H1 (cell line): Measurements from ENCODE around the gene MAN2A1. TPM values are rescaled to one million over a fixed set of nuclear protein-coding genes. Genes with fewer than 3 reads are reported as not detected.

Experiments
- CTCF ChIA-PET: fragments of 300-600 bp; sonication (Branson Sonifier 250); formaldehyde crosslinking; loops from one replicate; lab custom pipeline; 2021; ENCODE audit not compliant: partially characterized antibody; lab: Charles Lee
- POLR2A ChIA-PET: fragments of 300-600 bp; sonication (Branson Sonifier 250); formaldehyde crosslinking; loops from one replicate; lab custom pipeline; 2021; ENCODE audit warnings: inconsistent platforms; ENCODE audit not compliant: partially characterized antibody; lab: Charles Lee
- DNase-seq, 2 experiments: peaks; one replicate each; pipeline versions ENCODE4 v3.0.0 to v3.0.0-alpha.2; 2010 to 2022; ENCODE audit warnings: low spot score in 2 of 2, low read depth in 1 of 2, mixed read lengths in 1 of 2
- FAIRE-seq: peaks from 2 replicates; lab custom pipeline; 2011; peaks lifted over from hg19 to GRCh38; lab: Jason Lieb, UNC
- H2AFZ ChIP-seq: 2 replicates; pipeline ENCODE4 v1.8.1; 2012; ENCODE audit warnings: low read length, inconsistent platforms
- H2AK5ac ChIP-seq: 2 replicates; pipeline ENCODE4 v1.6.1; 2013; ENCODE audit warnings: low read depth, low read length
- H2BK120ac ChIP-seq: replicated peaks from 2 replicates; pipeline ENCODE3; 2013; ENCODE audit warnings: low read depth, low read length, inconsistent platforms
- H2BK12ac ChIP-seq: 2 replicates; pipeline ENCODE4 v1.6.1; 2013; ENCODE audit warnings: low read depth, low read length
- H2BK15ac ChIP-seq: 2 replicates; pipeline ENCODE4 v1.6.1; 2013; ENCODE audit warnings: low read length
- H2BK20ac ChIP-seq: 2 replicates; pipeline ENCODE4 v1.6.1; 2013; ENCODE audit warnings: low read length
- H2BK5ac ChIP-seq: 2 replicates; pipeline ENCODE4 v1.6.1; 2013; ENCODE audit warnings: low read depth, low read length
- H3K14ac ChIP-seq: 2 replicates; pipeline ENCODE4 v1.6.1; 2013; ENCODE audit warnings: inconsistent platforms; ENCODE audit not compliant: insufficient read length
- H3K18ac ChIP-seq: 2 replicates; pipeline ENCODE4 v1.6.1; 2013; ENCODE audit warnings: low read length; ENCODE audit errors: extremely low read depth
- H3K23ac ChIP-seq: 2 replicates; pipeline ENCODE4 v1.6.1; 2013; ENCODE audit warnings: inconsistent platforms; ENCODE audit not compliant: insufficient read length
- H3K23me2 ChIP-seq: 2 replicates; pipeline ENCODE4 v1.6.1; 2013; ENCODE audit warnings: low read depth, low read length
- H3K27ac ChIP-seq: 2 replicates; pipeline ENCODE4 v1.6.1; 2011; ENCODE audit warnings: low read depth, low read length, inconsistent platforms
- H3K27me3 ChIP-seq, 4 experiments: replicated peaks in 1 of 4; 1 replicate in 1 of 4; 2 replicates in 3 of 4; pipeline versions ENCODE4 v1.6.1 to v1.8.1; 2011 to 2013; ENCODE audit warnings: low read length in 3 of 4, mild to moderate bottlenecking in 3 of 4, inconsistent platforms in 2 of 4, mixed read lengths in 2 of 4, moderate library complexity in 1 of 4; ENCODE audit not compliant: control insufficient read depth in 3 of 4, insufficient read depth in 3 of 4; ENCODE audit errors: extremely low read depth in 1 of 4
- H3K36me3 ChIP-seq, 4 experiments: 2 replicates each; pipeline versions ENCODE4 v1.6.1 to v1.8.1; 2011 to 2013; ENCODE audit warnings: mild to moderate bottlenecking in 4 of 4, low read length in 3 of 4, moderate library complexity in 2 of 4, control low read depth in 1 of 4, inconsistent platforms in 1 of 4; ENCODE audit not compliant: insufficient read depth in 4 of 4, control insufficient read depth in 2 of 4
- H3K4ac ChIP-seq: replicated peaks from 2 replicates; pipeline ENCODE3; 2013; ENCODE audit warnings: low read length, low read depth, mixed read lengths, inconsistent platforms; ENCODE audit not compliant: insufficient read length
- H3K4me1 ChIP-seq, 4 experiments: replicated peaks in 1 of 4; 1 replicate in 1 of 4; 2 replicates in 3 of 4; pipeline versions ENCODE4 v1.6.1 to v1.8.1; 2011 to 2013; ENCODE audit warnings: low read length in 3 of 4, inconsistent platforms in 2 of 4, mixed read lengths in 1 of 4; ENCODE audit not compliant: insufficient read depth in 4 of 4, control insufficient read depth in 3 of 4
- H3K4me2 ChIP-seq, 2 experiments: 2 replicates each; pipeline versions ENCODE4 v1.6.1 to v1.8.1; 2011 to 2013; ENCODE audit warnings: low read depth in 2 of 2, low read length in 2 of 2, control low read depth in 1 of 2, inconsistent platforms in 1 of 2, mild to moderate bottlenecking in 1 of 2; ENCODE audit not compliant: insufficient read depth in 1 of 2
- H3K4me3 ChIP-seq, 4 experiments: fragments of 200-600, 300-600 bp in 1 of 4; sonication (generic), shearing (Covaris generic), sonication (Bioruptor Twin) in 1 of 4; 2 replicates each; pipeline versions ENCODE4 v1.5.1 to v1.8.1; 2011 to 2016; ENCODE audit warnings: low read length in 4 of 4, low read depth in 3 of 4, control low read depth in 2 of 4, inconsistent platforms in 2 of 4, mild to moderate bottlenecking in 2 of 4, mixed read lengths in 1 of 4, moderate library complexity in 1 of 4; ENCODE audit not compliant: insufficient read depth in 2 of 4; ENCODE audit errors: extremely low read depth in 1 of 4
- H3K56ac ChIP-seq: replicated peaks from 2 replicates; pipeline ENCODE3; 2013; ENCODE audit warnings: low read depth, mild to moderate bottlenecking, mixed read lengths, low read length, inconsistent platforms; ENCODE audit not compliant: insufficient read length
- H3K79me1 ChIP-seq: 2 replicates; pipeline ENCODE4 v1.6.1; 2013; ENCODE audit warnings: low read depth, low read length, control low read depth
- H3K79me2 ChIP-seq, 2 experiments: 2 replicates each; pipeline versions ENCODE4 v1.6.1 to v1.8.1; 2012 to 2013; ENCODE audit warnings: low read length in 2 of 2, mild to moderate bottlenecking in 2 of 2, inconsistent platforms in 1 of 2; ENCODE audit not compliant: insufficient read depth in 2 of 2, control insufficient read depth in 1 of 2
- H3K9ac ChIP-seq, 4 experiments: replicated peaks in 1 of 4; 1 replicate in 1 of 4; 2 replicates in 3 of 4; pipeline versions ENCODE4 v1.6.1 to v1.8.1; 2011 to 2013; ENCODE audit warnings: low read depth in 3 of 4, low read length in 3 of 4, control low read depth in 2 of 4, mild to moderate bottlenecking in 2 of 4, moderate library complexity in 2 of 4, inconsistent platforms in 1 of 4; ENCODE audit errors: extremely low read depth in 1 of 4
- H3K9me3 ChIP-seq, 2 experiments: 2 replicates each; pipeline versions ENCODE4 v1.6.1 to v1.8.1; 2012 to 2013; ENCODE audit warnings: mild to moderate bottlenecking in 2 of 2, moderate library complexity in 2 of 2, control low read depth in 1 of 2, inconsistent platforms in 1 of 2, low read depth in 1 of 2, low read length in 1 of 2, mixed read lengths in 1 of 2; ENCODE audit not compliant: insufficient read depth in 2 of 2
- H4K20me1 ChIP-seq, 2 experiments: replicated peaks in 1 of 2; 2 replicates each; pipeline versions ENCODE3 to v1.8.1; 2011 to 2013; ENCODE audit warnings: inconsistent platforms in 2 of 2, low read length in 2 of 2, mild to moderate bottlenecking in 1 of 2; ENCODE audit not compliant: insufficient read depth in 2 of 2, control insufficient read depth in 1 of 2
- H4K5ac ChIP-seq: 2 replicates; pipeline ENCODE4 v1.6.1; 2013; ENCODE audit warnings: low read length, low read depth, mixed read lengths, inconsistent platforms; ENCODE audit not compliant: insufficient read length
- H4K8ac ChIP-seq: 2 replicates; pipeline ENCODE4 v1.8.0; 2013; ENCODE audit warnings: mild to moderate bottlenecking, moderate library complexity, low read length, inconsistent platforms; ENCODE audit not compliant: insufficient read depth; ENCODE audit errors: extremely low read depth
- H4K91ac ChIP-seq: replicated peaks from 2 replicates; pipeline ENCODE3; 2013; ENCODE audit warnings: low read length, mixed read lengths, inconsistent platforms; ENCODE audit not compliant: insufficient read length
- CBX5 ChIP-seq: fragments of 300-800, 300-1000 bp; sonication (generic); IDR thresholded peaks from 2 replicates; pipeline ENCODE4 v1.7.1; 2016; ENCODE audit warnings: antibody characterized with exemption, low read length, low read depth
- EGR1 ChIP-seq: IDR thresholded peaks from 2 replicates; pipeline ENCODE4 v1.6.1; 2011; ENCODE audit warnings: low read depth, low read length, borderline replicate concordance
- TBP ChIP-seq: IDR thresholded peaks from 2 replicates; pipeline ENCODE4 v1.6.1; 2011; ENCODE audit warnings: low read depth, low read length, improper control_type of control experiment
- polyA plus RNA-seq, 7 experiments: library from polyadenylated mRNA; depleted of rRNA in 3 of 7; stranded (reverse) in 5 of 7; unstranded in 2 of 7; fragments of >200 nt in 5 of 7; fragments of 200-250 nt in 2 of 7; gene quantifications; 1 replicate in 5 of 7; 2 replicates in 1 of 7; 4 replicates in 1 of 7; pipeline versions ENCODE4 v1.2.1 to v1.2.3, GENCODE V29; 2011 to 2013; ENCODE audit warnings: missing spikeins in 2 of 7, mixed read lengths in 2 of 7
- total RNA-seq: library from RNA; stranded (reverse); fragmentation: NEBNext Ultra II Directional; extraction: Animal tissue kit (Norgen Biotek cat#: 25700); gene quantifications from 2 replicates; pipeline ENCODE4 v1.2.1, GENCODE V29; 2021

Gene MAN2A1
- total and polyA plus RNA-seq, 2 of the 8 experiments (the other 6 are each of a cell fraction or from before 2014, with no cell fraction given): 29.1 to 102 TPM

GRCh38 chr5:109748546-109748945 lies 58.8 kb downstream of the MAN2A1 start:
- no peaks in the 10 kb centered on the region; a peak in 1 of 8 replicates for H3K36me3 ChIP-seq
- peaks cover 0 to 1% of the 10 kb centered on the region in 2 experiments for H4K20me1 ChIP-seq
- ChIA-PET POLR2A (no interaction called here), CTCF (no interaction called here)
- no peak overlapping the region for H4K8ac ChIP-seq
- no peak overlapping the region for H3K4ac ChIP-seq
- H3K4me3 ChIP-seq: no peak overlapping the region
- H3K79me2 ChIP-seq: peaks cover 3 to 94% of the 10 kb centered on the region in 2 experiments; a peak in 3 of 4 replicates
- H3K9ac ChIP-seq: no peak overlapping the region
- H2AK5ac ChIP-seq: no peak overlapping the region
- H3K14ac ChIP-seq: no peak overlapping the region
- no peak overlapping the region for H4K5ac ChIP-seq
- H3K23ac ChIP-seq: no peak overlapping the region
- H3K4me2 ChIP-seq: no peak overlapping the region
- no peaks in the 10 kb centered on the region for H3K9me3 ChIP-seq
- H3K23me2 ChIP-seq: no peaks in the 10 kb centered on the region
- no peaks in the 10 kb centered on the region for H3K27me3 ChIP-seq
- DNase-seq (no peak), FAIRE-seq (no peak)
- no peak overlapping the region for H2BK15ac ChIP-seq
- no peaks in the 10 kb centered on the region; the same call in 1 of the 2 replicates for H3K79me1 ChIP-seq
- H2BK5ac ChIP-seq: no peak overlapping the region
- no peak overlapping the region for H3K27ac ChIP-seq
- no peak overlapping the region for H4K91ac ChIP-seq
- no peak overlapping the region for H2AFZ ChIP-seq
- H2BK120ac ChIP-seq: no peak overlapping the region
- H3K56ac ChIP-seq: no peak overlapping the region
- no peak overlapping the region for H2BK20ac ChIP-seq
- no peak overlapping the region for H2BK12ac ChIP-seq
- peaks cover 3 to 8% (median 5%) of the 10 kb centered on the region in 4 experiments; a peak in 5 of 7 replicates for H3K4me1 ChIP-seq
- H3K18ac ChIP-seq: no peak overlapping the region
- TF ChIP-seq EGR1 (no peak), CBX5 (no peak), TBP (no peak)
